ENCODE measurements around the gene IP6K3. TPM values are rescaled to one million over a fixed set of nuclear protein-coding genes. Genes with fewer than 3 reads are reported as not detected.

IP6K3 gene
- total RNA-seq, 1 donor, result under 0.01 TPM

DNA sequence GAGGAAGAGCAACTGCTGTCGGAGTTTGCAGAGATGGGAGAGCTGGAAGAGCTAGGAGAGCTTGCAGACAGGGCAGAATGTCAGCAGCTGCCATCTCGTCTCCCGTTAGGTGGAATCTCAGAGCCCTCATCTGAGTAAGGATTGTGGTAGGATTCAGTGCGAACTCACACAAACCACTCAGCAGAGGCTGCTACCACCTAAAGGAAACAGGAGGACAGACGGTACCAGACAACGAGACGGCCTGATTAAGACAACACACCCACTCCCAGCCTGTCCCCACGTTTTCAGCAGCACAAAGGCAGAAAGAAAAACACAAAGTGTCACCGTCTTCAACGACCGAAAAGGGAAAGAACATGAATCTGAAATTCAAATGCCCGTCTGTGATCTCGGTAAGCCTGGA, 38.1 kb upstream of the IP6K3 start:
- no peaks in the 10 kb centered on the region for H3K9me3 ChIP-seq (ENCODE audit: low read depth, low read length)
- no peak overlapping the region for H3K4me3 ChIP-seq (ENCODE audit: insufficient read depth, low read length)
- peaks cover 66% of the 10 kb centered on the region for H4K20me1 ChIP-seq (ENCODE audit: insufficient read depth, low read length)
- TF ChIP-seq, protein P1, sequence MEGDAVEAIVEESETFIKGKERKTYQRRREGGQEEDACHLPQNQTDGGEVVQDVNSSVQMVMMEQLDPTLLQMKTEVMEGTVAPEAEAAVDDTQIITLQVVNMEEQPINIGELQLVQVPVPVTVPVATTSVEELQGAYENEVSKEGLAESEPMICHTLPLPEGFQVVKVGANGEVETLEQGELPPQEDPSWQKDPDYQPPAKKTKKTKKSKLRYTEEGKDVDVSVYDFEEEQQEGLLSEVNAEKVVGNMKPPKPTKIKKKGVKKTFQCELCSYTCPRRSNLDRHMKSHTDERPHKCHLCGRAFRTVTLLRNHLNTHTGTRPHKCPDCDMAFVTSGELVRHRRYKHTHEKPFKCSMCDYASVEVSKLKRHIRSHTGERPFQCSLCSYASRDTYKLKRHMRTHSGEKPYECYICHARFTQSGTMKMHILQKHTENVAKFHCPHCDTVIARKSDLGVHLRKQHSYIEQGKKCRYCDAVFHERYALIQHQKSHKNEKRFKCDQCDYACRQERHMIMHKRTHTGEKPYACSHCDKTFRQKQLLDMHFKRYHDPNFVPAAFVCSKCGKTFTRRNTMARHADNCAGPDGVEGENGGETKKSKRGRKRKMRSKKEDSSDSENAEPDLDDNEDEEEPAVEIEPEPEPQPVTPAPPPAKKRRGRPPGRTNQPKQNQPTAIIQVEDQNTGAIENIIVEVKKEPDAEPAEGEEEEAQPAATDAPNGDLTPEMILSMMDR (IDR thresholded peaks at IDR 0.05; ENCODE audit: extremely low read depth, low read depth, low read length), result no peak
- H3K4me2 ChIP-seq (ENCODE audit: insufficient read depth, low read length), result no peak overlapping the region
- H2AFZ ChIP-seq (ENCODE audit: low read length), result no peak overlapping the region
- no peaks in the 10 kb centered on the region for H3K27me3 ChIP-seq (ENCODE audit: insufficient read depth, low read length)
- H3K36me3 ChIP-seq (ENCODE audit: insufficient read depth, low read length), result peaks cover 57% of the 10 kb centered on the region
- peaks cover 53% of the 10 kb centered on the region for H3K4me1 ChIP-seq (ENCODE audit: insufficient read depth, low read length)
- peak overlapping the region; percentile 87 for H3K27ac ChIP-seq (ENCODE audit: low read depth, low read length)
- DNase-seq (ENCODE audit: insufficient read length, low spot score, missing footprints), result peak; percentile 29
- peaks cover 77% of the 10 kb centered on the region for H3K79me2 ChIP-seq (ENCODE audit: insufficient read depth, low read length)

DNA sequence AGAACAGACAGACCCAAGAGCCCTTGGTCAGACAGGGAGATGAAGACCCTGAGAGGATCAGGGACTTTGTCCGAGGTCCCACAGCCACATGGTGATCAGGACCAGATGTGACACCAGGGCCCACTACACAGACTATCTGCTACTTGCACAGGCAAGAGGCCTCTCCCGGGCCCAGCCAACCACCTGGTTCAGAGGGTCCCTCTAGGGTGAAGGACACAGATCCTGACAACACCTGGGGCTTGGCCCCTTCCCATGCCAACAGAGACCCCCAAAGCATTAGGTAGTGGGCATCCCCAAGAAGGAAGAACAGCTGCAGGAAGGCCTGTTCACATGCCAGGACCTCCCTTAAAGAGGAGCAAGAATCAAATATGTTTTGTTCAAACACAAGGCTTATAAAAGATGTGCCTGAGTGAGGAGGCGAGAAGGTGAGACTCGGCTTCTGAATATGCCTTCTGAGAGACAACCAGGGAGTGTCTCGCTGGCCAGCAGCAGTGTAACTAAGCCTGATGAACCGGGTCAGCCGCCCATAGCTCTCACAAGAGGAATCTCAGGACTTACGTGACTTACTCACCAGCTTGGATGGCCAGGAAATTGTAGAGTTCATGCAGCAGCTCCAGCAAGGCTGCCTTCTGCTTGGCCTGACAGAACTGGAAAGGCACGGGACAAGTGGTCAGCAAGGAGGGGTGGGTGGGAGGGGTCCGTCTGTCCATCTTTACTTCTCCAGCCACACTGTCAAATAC, 37.2 kb upstream of the IP6K3 start:
- H3K27ac ChIP-seq (ENCODE audit: low read depth, low read length), result no peak overlapping the region
- no peaks in the 10 kb centered on the region for H3K27me3 ChIP-seq (ENCODE audit: insufficient read depth, low read length)
- H4K20me1 ChIP-seq (ENCODE audit: insufficient read depth, low read length), result peaks cover 66% of the 10 kb centered on the region
- H3K79me2 ChIP-seq (ENCODE audit: insufficient read depth, low read length), result peaks cover 73% of the 10 kb centered on the region
- no peak overlapping the region for H2AFZ ChIP-seq (ENCODE audit: low read length)
- peaks cover 47% of the 10 kb centered on the region for H3K4me1 ChIP-seq (ENCODE audit: insufficient read depth, low read length)
- peaks cover 65% of the 10 kb centered on the region for H3K36me3 ChIP-seq (ENCODE audit: insufficient read depth, low read length)
- no peak overlapping the region for H3K4me3 ChIP-seq (ENCODE audit: insufficient read depth, low read length)
- peak; percentile 55 for DNase-seq (ENCODE audit: insufficient read length, low spot score, missing footprints)
- TF ChIP-seq, protein P1 (IDR thresholded peaks at IDR 0.05; ENCODE audit: extremely low read depth, low read depth, low read length), result no peak
- H3K4me2 ChIP-seq (ENCODE audit: insufficient read depth, low read length), result no peak overlapping the region
- no peaks in the 10 kb centered on the region for H3K9me3 ChIP-seq (ENCODE audit: low read depth, low read length)

DNA sequence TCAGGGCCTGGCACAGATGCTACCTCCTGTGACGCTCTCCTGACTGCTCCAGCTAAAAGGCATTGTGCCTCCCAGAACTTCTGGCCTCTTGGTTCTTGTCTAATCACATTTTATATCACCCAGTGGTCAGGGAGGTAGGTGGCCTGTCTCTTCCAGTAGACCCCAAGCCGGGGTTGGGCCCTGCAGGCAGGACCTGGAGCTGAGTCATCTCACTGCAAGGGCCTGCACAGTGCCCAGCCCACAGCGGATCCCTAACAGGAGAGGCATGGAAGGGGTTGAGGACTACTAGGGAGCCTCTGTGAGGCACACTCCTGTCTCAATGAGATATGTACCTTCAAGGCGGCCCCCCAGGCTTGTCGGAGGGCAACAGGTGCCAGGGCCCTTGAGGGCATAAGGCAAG, 35.9 kb upstream of the IP6K3 start:
- no peak overlapping the region for H3K27ac ChIP-seq (ENCODE audit: low read depth, low read length)
- H3K27me3 ChIP-seq (ENCODE audit: insufficient read depth, low read length), result no peaks in the 10 kb centered on the region
- TF ChIP-seq, protein P1 (IDR thresholded peaks at IDR 0.05; ENCODE audit: extremely low read depth, low read depth, low read length), result no peak
- H2AFZ ChIP-seq (ENCODE audit: low read length), result no peak overlapping the region
- no peak overlapping the region for H3K4me2 ChIP-seq (ENCODE audit: insufficient read depth, low read length)
- peaks cover 68% of the 10 kb centered on the region for H4K20me1 ChIP-seq (ENCODE audit: insufficient read depth, low read length)
- no peak overlapping the region for H3K4me3 ChIP-seq (ENCODE audit: insufficient read depth, low read length)
- peaks cover 67% of the 10 kb centered on the region for H3K79me2 ChIP-seq (ENCODE audit: insufficient read depth, low read length)
- peaks cover 41% of the 10 kb centered on the region for H3K4me1 ChIP-seq (ENCODE audit: insufficient read depth, low read length)
- peaks cover 79% of the 10 kb centered on the region for H3K36me3 ChIP-seq (ENCODE audit: insufficient read depth, low read length)
- DNase-seq (ENCODE audit: insufficient read length, low spot score, missing footprints), result peak; percentile 25
- H3K9me3 ChIP-seq (ENCODE audit: low read depth, low read length), result no peaks in the 10 kb centered on the region

DNA sequence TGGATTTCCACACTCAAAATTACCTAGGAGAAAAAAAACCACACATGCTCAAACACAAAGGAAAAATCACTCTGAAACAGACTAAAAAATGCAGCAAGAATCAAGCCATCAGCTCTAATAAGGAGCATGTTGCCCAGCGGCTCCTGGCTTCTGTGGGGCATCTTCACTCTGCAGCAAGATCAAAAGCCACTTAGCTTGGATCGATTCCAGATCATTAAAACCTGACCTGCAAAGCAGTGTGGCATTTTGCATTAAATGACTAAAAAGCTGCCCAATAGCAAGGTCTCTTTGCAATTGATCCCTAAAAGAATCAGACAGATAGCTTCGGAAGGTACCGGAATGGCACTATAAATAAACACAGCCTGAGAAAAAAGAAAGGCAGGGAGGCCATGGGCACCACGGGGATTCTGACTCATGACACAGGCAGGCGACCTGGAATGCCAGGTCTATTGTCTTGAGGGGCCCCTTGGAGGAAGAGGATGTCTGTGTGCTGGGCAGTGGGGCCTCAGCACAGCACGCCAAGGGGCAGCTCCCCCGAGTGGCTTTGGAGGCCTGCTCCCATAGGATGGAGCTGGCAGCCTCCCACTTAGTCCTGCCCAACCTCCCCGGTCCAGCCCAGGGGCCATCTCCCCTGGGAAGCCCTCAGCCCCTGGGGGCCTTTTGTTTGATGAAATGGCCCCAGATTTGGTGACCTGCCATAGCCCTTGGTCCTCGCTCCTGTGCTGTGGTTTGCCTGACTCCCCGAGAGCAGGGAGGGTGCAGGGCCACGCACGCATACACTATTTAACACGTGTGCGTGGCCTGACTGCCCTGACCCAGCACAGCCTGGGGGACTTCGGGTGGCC, 34.6 kb upstream of the IP6K3 start:
- Histone ChIP-seq H3K4me1 (ENCODE audit: insufficient read depth, low read length) (peaks cover 29% of the 10 kb centered on the region), H3K36me3 (ENCODE audit: insufficient read depth, low read length) (peaks cover 87% of the 10 kb centered on the region), H3K27ac (ENCODE audit: low read depth, low read length) (peak overlapping the region; percentile 53), H2AFZ (ENCODE audit: low read length) (no peak overlapping the region), H4K20me1 (ENCODE audit: insufficient read depth, low read length) (peaks cover 56% of the 10 kb centered on the region), H3K9me3 (ENCODE audit: low read depth, low read length) (no peaks in the 10 kb centered on the region), H3K79me2 (ENCODE audit: insufficient read depth, low read length) (peaks cover 55% of the 10 kb centered on the region), H3K4me3 (ENCODE audit: insufficient read depth, low read length) (no peak overlapping the region), H3K27me3 (ENCODE audit: insufficient read depth, low read length) (no peaks in the 10 kb centered on the region), H3K4me2 (ENCODE audit: insufficient read depth, low read length) (no peak overlapping the region)
- TF ChIP-seq, protein P1 (IDR thresholded peaks at IDR 0.05; ENCODE audit: extremely low read depth, low read depth, low read length), result no peak
- peak; percentile 85 for DNase-seq (ENCODE audit: insufficient read length, low spot score, missing footprints)

Measured in osteoblast (primary cell).